GM21717 (cell line): Measurements from ENCODE around the gene SLC25A22.

Source experiments
- ATAC-seq: cut with Tn5 transposase; IDR thresholded peaks from one replicate; pipeline ENCODE4 v1.9.1; 2021; ENCODE audit warnings: mild to moderate bottlenecking, moderate library complexity; ENCODE audit not compliant: unreplicated experiment

SLC25A22 gene

DNA sequence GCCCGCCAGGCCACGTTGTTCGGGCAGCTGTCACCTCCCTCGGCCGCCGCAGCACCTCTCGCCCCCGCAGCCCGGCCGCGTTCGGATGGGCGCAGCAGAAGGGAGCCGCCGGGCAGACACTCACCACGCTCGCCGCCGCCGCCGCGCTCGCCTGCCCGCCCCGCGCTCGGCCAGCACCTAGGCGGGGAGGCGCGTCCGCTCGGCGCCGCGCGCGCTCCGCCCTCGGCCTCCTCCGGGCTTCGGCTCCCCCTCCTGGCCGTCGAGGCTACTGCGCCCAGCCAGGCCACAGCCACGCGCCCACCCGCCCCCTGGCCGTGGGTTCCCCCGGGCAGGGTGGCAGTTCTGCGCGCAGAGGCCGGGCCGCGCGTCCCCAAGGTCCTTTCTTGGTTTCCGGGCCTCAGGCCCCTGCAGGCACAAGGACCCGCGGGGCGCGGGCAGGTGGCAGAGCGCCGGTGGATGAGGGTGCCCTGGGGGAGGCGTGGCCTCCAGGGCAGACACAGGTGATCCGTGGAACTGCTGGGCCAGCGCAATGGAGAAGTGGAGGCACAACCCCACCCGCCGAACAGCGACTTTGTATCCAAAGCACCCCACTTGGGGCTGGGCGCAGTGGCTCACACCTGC is at the start of gene SLC25A22:
SLC25A22 (minus strand) TSS at position 189 of the 621 bp plus-strand sequence. CDS start 3,275 bp downstream, outside the sequence.
- peak; percentile 41 for ATAC-seq

GRCh38 chr11:847876-848275 is 49.8 kb upstream of the SLC25A22 start:
- no peak for ATAC-seq

GRCh38 chr11:846496-847098 is 48.5 kb upstream of the SLC25A22 start:
- ATAC-seq, result no peak

GRCh38 chr11:845872-846495 is 47.9 kb upstream of the SLC25A22 start:
- ATAC-seq, result no peak

DNA sequence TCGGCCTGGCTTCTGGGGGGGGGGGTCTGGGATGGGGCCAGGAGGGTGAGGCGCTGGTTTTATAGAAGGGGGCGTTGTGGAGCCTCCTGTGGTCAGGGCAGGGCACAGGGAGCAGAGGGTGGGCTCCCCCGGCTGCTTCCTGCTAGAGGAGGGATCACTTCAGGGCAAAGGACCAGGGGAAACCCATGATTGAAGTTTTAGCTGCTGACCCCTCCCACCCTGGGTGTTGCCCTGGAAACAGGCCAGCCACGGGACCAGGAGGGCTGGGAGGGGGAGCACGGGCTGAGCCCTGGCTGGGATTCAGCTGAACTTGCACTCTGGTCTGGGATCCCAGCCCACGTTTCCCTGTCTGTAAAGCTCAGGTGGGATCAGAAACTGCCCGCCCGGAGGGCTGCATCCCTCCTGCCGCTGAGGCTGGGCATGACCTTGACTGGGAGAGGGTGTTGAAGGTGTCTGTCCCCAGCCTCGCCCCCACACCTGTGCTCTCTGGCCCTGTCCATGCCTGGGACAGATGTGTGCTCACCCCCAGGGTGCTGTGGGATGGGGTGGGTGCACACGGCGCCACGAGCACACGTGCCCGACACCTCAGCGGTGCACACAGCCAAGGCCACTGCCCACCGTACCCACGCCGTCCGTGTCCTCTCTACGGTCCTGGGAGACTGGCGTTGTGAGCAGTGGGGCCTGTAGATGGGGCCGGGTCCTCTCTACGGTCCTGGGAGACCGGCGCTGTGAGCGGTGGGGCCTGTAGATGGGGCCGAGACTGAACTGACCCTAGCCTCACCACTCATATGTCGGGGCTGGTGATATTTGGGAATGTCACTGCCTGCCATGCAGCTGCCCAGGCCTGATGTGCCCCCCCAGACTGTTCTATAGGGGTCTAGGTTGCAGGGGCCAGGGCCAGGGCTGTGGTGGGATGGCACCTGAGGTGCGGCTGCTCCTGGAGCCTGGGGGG is 46.9 kb upstream of the SLC25A22 start:
- no peak for ATAC-seq

DNA sequence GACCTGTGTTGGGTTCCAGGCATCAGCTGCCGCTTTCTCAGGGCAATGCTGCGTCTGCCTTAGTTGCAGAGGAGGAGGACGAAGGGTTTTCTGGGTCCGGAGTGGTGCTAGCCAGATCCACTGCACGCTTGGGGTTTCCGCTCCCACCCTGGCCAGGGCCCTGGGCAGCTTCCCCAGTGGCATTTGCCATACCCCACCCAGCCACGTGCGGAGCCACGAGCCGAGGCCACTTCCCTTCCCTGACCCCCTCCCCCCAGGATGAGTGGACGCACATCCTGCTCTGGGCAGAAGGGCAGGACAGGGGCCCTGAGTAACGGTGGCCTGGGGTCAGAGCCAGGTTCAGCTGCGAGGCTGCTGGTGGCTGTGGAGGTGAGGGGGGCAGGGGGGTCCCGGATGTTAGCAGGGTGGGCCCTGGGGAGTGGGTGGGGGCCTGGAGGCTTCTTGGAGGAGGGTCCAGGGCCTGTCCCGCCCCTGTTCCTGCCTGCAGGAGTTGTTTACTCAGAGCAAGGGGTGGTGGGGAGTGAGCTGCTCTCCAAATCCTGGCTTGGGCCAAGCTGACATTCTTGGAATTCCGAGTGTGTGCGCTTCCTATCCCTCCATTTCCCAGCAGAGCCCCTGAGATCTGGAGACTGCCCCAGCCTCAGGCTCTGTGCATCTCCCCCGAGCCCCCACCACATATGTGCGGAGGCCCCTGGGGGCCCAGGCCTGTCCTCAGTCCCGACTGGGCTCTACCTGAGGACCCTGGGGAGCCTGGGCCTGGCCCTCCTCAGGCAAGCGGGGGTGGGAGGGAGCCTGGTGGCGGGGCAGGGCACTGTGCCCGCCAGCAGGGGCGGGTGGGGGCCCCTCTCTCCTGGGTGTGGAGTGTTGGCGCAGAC is 46.0 kb upstream of the SLC25A22 start:
- ATAC-seq, result no peak

DNA sequence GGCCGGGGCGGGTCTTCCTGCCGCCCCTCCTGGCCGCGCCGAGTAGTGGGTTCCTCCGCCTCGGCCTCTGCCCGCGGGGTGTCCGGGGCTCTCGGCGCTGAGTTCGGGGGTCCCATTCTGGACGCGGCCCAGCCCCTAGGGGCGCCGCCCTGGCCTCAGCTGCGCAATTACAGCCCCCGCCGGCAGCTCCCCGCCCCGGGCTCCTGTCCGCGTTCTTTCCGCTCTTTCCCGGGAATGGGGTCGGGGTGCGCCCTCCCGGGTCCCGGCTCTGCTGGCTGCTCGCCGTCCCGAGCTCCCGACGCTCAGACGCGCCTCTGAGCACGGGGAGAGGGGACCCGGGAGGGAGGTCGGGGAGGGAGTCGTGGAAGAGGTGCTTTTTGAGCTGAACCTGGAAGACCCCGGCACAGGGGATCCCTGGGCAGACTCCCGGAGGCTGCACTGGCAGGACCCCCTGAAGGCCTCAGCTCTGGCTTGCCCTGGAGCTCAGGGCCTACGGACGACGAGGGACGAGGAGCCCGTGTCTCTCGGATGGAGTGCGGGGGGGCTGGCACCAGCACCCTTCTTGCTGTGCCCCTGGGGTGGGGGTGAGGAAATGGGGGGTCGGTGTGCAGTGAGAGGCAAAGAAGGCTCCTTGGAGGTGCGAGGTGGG is 45.1 kb upstream of the SLC25A22 start:
- ATAC-seq, result no peak

- ATAC-seq, result peak; percentile 40
These were observed 44.4 kb upstream of the SLC25A22 start, which contains the start of the genes POLR2L and TSPAN4 for GRCh38 chr11:842370-843002. Gene POLR2L (minus strand): TSS chr11:842529. CDS start chr11:842508, 21 bp downstream. Gene TSPAN4 (plus strand): TSS chr11:842852. CDS start chr11:850305, 7,453 bp downstream.

GRCh38 chr11:841981-842369 is 43.9 kb upstream of the SLC25A22 start:
- ATAC-seq, result peak; percentile 24

- no peak for ATAC-seq
These were observed 42.0 kb upstream of the SLC25A22 start for GRCh38 chr11:839875-840617.

DNA sequence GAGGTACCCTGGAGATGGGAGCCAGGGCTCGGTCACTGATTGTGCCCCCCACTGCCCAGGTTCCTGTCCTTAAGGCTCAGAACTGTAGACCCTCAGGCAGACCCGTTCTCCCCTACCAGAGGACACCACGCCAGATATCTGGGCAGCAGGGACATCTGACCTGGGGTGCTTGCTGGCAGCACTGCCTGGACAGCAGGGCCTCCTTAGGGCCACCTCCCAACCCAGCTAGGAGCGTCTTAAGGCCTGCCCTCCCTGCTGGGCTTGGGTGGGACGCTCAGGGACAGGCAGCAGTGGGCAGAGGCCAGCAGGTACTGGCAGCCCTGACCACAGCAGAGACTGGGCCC is 41.2 kb upstream of the SLC25A22 start:
- ATAC-seq, result no peak

- ATAC-seq, result no peak
These were observed 40.6 kb upstream of the SLC25A22 start for GRCh38 chr11:838441-839279.

GRCh38 chr11:837990-838307 is 39.9 kb upstream of the SLC25A22 start:
- ATAC-seq, result no peak

DNA sequence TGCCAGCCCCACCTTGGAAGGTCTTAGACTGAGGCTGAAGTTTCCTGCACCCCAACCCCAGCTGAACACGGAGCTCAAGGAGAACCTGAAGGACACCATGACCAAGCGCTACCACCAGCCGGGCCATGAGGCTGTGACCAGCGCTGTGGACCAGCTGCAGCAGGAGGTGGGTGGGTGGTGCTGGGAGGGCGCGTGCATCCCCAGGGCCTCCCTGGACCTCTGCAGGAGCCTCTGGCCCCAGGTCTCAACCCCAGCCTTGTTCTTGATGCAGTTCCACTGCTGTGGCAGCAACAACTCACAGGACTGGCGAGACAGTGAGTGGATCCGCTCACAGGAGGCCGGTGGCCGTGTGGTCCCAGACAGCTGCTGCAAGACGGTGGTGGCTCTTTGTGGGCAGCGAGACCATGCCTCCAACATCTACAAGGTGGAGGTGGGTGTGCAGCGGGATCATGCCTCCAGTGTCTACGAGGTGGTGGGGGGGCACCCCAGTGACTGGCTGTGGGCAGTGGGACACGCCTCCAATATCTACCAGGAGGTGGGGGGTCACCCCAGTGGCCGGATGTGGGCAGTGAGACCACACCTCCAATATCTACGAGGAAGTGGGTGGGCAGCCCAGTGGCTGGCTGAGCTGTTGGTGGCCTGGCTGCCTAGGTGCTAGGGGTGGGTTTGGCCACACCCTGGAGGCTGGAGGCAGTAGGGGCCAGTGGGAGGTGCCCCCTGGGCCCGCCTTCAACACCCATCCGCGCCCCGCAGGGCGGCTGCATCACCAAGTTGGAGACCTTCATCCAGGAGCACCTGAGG is 39.3 kb upstream of the SLC25A22 start:
- ATAC-seq, result no peak

DNA sequence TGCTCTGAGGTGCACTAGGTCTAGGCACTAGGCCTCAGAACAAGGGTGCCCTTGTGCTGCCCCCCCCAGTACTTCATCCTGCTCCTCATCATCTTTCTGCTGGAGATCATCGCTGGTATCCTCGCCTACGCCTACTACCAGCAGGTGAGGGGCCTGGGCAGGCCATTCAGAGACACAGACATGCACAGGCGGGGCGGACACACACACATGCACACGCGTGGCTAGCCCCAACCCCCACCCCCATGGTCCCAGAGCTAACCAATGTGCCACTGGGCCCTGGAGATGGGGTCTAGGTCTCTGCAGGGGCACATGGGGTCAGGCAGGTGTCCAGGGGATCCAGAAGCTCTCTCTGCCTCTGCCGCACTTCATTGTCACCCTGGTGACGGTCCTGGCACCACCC is 38.6 kb upstream of the SLC25A22 start:
- no peak for ATAC-seq

DNA sequence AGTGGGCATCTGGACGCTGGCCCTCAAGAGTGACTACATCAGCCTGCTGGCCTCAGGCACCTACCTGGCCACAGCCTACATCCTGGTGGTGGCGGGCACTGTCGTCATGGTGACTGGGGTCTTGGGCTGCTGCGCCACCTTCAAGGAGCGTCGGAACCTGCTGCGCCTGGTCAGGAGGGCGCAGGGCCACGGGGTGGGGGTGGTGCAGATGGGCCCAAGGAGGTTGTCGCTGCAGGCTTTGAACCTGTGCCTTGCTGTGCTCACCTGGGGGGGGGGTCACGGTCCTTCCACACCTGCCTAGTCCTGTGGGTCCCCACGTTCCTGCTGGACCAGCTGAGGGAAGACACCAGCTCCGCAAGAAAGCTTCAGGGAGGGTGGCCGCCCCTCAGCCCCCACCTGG is 38.2 kb upstream of the SLC25A22 start:
- ATAC-seq, result no peak
